ENCODE measurements around the gene DUSP11.

GRCh38 chr2:73823416-73823815 is 43.5 kb upstream of the DUSP11 start:
- TF ChIP-seq, protein P1, sequence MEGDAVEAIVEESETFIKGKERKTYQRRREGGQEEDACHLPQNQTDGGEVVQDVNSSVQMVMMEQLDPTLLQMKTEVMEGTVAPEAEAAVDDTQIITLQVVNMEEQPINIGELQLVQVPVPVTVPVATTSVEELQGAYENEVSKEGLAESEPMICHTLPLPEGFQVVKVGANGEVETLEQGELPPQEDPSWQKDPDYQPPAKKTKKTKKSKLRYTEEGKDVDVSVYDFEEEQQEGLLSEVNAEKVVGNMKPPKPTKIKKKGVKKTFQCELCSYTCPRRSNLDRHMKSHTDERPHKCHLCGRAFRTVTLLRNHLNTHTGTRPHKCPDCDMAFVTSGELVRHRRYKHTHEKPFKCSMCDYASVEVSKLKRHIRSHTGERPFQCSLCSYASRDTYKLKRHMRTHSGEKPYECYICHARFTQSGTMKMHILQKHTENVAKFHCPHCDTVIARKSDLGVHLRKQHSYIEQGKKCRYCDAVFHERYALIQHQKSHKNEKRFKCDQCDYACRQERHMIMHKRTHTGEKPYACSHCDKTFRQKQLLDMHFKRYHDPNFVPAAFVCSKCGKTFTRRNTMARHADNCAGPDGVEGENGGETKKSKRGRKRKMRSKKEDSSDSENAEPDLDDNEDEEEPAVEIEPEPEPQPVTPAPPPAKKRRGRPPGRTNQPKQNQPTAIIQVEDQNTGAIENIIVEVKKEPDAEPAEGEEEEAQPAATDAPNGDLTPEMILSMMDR (IDR thresholded peaks at IDR 0.05; ENCODE audit: low read length): no peak
- TF ChIP-seq EZH2 (optimal IDR thresholded peaks at IDR 0.05; ENCODE audit: low read depth, low read length): no peak
